Endometrial microvascular endothelial cells (primary cell): Measurements from ENCODE around the gene RIN3. TPM values are rescaled to one million over a fixed set of nuclear protein-coding genes. Genes with fewer than 3 reads are reported as not detected.

Experiments
- in situ Hi-C: cut with HindIII; loops from 2 replicates; pipeline ENCODE4 v1.10.0; 2017; ENCODE audit warnings: low sequenced_read_pairs, low pct_unique_long_range_greater_than_20kb; ENCODE audit errors: inconsistent ontology term
- total RNA-seq: library from RNA; depleted of rRNA; stranded (reverse); fragments of >200 nt; gene quantifications from one replicate; pipeline ENCODE4 v1.2.3, GENCODE V29; 2015; ENCODE audit errors: inconsistent ontology term

The RIN3 gene
- total RNA-seq, 1 donor from 2014 or later, result 2.0 TPM

- in situ Hi-C loops, result no loop called here
Measured at GRCh38 chr14:92481811-92482555, 31.6 kb upstream of the RIN3 start.

DNA sequence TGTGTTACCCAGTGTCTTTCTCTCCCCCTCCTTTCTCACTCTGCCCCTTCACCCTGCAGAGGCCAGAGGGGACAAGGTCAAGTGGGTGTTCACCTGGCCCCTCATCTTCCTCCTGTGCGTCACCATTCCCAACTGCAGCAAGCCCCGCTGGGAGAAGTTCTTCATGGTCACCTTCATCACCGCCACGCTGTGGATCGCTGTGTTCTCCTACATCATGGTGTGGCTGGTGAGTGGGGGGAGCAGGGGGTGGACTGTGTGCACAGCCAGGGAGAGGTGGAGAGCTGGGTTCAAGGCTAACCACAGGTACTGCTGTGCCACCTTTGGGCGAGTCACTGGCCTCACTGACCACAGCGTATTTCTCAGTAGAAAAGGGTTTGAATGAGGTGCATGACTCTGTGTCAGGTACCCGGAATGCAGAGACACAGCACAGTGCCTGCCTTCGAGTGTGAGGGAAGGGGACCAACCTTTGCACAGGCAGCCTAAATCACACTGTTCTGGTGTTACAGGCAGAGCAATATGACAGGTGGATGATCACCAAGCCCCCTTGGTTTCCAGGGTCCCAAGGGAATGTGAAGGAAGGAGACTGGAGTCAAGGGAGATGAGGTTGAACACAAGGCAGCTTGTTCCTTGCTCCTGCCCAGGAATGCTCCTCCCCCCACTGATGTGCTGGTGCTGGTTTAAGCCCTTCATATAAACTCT, 30.8 kb upstream of the RIN3 start:
- in situ Hi-C loops, result no loop called here

GRCh38 chr14:92484132-92484823, 29.3 kb upstream of the RIN3 start:
- in situ Hi-C loops, result no loop called here

GRCh38 chr14:92486881-92487280, 26.7 kb upstream of the RIN3 start:
- in situ Hi-C loops, result no loop called here

DNA sequence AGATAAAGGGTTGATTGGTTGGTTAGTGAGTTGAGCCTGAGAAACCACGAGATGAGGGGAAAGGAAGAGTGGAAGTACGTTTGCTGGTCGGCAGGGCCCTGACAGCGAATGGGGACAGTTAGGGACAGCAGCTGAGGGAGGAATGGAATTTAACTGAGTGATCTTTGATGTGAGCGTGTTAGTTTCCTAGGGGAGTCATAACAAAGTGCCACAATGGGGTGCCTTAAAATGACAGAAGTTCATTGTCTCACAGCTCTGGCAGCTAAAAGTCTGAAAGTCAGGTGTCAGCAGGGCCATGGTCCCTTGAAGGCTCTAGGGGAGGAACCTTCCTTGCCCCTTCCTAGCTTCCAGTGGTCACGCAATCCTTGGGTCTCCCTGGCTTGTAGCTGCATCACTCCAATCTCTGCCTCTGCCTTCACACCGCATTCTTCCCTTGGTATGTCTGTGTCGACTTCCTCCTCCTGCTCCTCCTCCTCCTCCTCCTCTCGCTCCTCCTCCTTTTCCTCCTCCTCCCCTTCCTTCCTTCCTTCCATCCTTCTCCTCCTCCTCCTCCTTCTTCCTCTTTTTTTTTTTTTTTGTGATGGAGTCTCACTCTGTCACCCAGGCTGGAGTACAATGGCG, 26.0 kb upstream of the RIN3 start:
- in situ Hi-C loops, result no loop called here

DNA sequence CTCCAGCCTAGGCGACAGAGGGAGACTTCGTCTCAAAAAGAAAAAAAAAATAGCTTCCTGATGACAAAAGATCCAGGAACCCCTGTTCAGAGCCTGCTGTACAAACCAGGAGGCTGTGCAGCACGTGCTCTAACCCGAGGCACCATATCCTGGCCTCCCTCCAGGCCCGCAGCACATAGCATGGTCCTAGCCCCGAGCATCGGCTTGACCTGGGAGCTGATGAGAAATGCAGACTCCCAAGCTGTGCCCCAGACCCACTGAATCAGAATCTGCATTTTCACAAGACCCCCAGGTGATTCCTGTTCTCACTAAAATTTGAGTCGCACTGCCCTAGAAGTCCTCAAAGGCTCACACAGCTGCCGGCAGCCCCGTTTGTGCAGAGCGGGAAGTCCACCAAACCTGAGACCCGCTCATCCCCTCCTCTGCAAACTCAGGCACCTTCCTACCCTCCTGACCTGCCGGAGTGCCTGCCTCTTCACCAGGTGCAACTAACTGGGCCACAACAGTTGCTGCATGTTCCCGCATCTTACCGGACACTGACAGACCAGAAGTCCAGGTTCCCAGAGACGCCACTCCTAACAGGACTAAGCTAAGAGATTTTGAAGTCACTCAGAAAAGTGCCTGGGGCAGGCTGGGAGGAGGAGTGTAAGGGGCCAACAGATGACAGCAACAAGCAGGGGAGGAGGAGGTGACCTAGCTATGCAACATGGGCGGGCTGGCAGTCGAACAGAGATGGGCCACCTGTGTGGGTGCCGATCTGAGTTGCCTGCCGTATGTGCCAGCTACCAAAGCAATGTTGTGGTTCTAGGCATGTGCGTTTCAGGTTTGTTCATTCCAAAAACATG, 24.0 kb upstream of the RIN3 start:
- in situ Hi-C loops, result no loop called here

DNA sequence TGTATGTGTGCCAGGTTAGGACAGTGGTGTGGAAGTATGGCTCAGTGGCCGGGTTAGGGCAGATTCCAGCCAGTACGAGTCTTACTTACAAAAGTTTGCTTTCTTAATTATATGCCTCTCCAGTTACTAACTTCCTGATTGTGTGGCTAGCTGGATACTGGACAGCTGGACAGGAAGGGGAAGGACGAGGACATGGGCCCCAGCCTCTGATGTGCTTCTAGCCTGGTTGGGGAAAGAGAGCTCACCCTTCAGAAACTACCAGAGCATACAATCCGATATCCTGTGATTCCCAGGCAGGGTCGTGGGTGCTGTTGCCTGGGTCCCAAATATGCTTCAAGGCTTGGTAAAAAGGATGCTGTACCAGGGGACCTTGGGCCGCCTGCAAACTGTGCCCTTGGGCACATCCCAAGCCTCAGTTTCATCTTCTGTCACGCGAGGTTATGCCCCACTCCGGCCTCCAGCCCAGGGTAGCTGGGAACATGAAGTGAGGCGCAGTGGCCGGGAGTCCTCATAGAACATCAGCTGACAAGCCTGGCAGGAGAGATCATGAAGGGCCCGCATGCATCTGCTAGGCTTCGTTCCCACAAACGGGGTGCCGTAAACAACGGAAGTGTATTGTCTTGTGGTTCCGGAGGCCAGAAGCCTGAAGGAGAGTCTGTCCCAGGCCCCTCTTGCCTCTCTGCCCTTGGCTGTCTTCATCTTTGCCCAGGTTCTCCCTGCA, 23.2 kb upstream of the RIN3 start:
- in situ Hi-C loops, result no loop called here

DNA sequence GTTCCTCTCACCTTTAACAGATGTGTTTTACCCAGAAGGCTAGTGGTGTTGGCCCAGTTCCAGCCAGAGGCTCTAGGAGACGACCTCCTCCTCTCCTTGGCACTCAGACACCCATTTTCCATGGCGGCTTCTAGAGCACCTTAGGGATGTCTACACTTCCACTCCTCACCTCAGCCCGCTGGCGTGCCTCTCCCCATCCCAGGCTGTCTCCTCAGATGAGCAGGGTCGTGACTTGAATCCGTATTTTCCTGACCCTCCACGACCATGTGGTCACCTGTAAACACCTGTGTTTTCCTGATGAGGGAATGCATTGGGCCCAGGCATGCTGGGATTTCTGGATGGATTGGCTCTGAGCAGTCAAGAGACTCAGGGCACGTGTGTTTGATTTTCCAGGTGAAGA, 21.8 kb upstream of the RIN3 start:
- in situ Hi-C loops, result no loop called here

DNA sequence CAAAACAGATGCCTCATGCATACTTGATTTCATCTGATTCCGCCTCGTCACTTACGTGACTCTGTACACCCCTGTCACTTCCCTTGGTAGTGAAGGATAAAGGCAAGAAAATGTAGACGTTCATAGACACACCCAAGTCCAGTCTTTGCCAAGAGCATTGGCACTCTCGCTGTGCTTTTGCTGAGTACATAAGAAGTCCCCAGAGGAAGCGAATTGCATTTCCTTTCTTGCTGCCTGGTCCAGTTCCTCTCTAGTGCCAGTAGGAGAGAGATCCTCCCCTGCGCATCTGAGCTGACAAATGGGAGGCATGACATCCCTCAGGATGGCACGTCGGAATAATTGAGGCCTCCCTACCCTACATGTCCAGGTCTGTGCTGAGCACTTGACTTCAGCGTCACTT, 21.3 kb upstream of the RIN3 start:
- in situ Hi-C loops, result no loop called here

DNA sequence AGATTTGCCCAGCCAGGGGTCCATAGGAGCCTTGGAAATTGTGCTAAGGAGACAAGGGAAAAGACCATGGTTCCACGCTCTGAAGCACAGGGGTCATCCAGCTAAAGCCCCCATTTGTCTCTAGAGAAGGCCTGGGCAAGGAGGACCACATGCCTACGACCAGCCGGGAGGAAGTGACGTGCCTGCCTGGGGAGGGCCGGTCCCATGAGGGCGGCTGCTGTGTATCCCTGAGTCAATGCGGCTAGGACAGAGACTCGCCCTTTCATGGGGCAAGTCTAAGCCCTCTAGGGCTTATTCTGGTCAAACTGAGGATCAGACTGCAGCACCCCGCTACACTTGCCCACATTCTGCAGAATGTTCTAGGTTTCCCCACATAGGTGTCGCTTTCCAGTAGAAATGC, 20.6 kb upstream of the RIN3 start:
- in situ Hi-C loops, result no loop called here

GRCh38 chr14:92493492-92493891, 20.1 kb upstream of the RIN3 start:
- in situ Hi-C loops, result no loop called here

- in situ Hi-C loops, result no loop called here
Measured at GRCh38 chr14:92494512-92494911, 19.1 kb upstream of the RIN3 start.

DNA sequence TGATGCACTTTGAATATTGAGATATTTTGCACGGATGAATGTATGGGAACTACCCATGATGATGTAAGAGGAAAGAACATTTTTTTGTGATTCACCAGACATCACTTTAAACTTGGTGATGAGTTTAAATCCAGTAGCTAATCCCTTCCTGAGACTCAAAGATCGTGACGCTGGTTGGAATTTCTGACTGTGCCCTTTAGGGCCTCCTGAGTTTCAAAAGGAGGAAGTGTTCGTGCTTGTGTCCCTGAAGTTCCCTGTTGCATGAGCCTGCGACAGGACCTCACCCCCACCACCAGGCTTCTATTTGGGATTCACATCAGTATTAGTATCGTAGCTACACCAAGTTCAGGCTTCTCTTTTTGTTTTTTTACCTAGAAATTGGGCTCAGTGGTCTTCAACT, 18.6 kb upstream of the RIN3 start:
- in situ Hi-C loops, result no loop called here

DNA sequence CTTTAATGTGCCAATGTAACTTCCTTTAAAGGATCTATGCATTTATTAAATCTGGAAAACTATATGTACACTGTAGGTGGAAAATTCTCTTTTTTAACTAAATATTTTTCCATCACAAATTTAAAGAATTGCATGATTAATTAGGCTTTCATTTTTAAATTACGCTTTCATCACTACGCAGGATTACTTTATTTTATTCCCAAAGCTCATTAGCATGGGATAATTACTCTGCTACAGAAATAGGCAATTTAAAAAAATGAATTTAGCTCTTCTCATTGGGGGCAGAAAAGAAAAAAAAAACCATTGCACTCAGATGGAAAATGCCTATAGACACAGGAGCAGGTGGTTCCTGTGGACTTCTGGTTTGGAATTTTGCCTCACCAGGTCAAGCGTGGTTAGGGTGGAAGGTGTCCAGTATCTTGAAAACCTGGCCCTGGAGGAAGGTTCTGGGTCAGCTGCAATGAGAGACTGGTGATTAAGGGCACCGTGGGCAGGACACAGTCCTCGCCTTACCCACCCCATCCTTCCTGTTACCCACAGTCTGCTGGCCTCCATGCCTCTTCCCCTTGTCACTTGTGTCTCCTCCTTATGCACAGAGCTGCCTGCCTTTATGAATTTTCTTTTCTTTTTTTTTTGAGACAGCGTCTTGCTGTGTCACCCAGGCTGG, 17.3 kb upstream of the RIN3 start:
- in situ Hi-C loops, result no loop called here

- in situ Hi-C loops, result no loop called here
Measured at GRCh38 chr14:92497391-92497790, 16.2 kb upstream of the RIN3 start.

- in situ Hi-C loops, result no loop called here
Measured at GRCh38 chr14:92499234-92499633, 14.3 kb upstream of the RIN3 start.

DNA sequence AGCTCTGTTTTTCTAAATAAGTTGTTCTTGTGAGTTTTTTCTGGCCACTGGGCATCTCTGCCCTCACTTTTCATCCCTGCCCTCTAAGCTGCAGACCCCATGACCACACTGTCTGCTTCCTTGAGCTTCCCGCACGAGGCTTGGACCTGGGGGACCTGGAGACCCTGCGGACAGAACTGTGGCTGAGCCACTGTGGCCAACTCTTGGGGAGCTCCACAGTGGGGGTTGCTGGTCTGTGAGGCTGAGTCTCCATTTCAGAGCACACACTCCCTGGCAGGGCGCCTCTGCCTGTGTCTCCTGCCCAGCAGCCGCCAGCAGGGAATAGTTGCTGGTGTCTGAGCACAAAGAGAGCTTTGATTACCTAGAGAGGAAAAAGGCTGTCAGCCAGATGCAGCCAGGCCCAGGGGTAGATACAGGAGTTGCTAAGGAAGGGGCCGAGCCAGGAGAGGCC, 13.1 kb upstream of the RIN3 start:
- in situ Hi-C loops, result no loop called here

GRCh38 chr14:92501891-92502351, 11.7 kb upstream of the RIN3 start:
- in situ Hi-C loops, result no loop called here
